HG02852 (cell line): Measurements from ENCODE around the gene UBE3C.

Experiments used
- ATAC-seq: cut with Tn5 transposase; IDR thresholded peaks from one replicate; pipeline ENCODE4 v1.9.1; 2021; ENCODE audit warnings: mild to moderate bottlenecking, moderate library complexity; ENCODE audit not compliant: unreplicated experiment

UBE3C gene

DNA sequence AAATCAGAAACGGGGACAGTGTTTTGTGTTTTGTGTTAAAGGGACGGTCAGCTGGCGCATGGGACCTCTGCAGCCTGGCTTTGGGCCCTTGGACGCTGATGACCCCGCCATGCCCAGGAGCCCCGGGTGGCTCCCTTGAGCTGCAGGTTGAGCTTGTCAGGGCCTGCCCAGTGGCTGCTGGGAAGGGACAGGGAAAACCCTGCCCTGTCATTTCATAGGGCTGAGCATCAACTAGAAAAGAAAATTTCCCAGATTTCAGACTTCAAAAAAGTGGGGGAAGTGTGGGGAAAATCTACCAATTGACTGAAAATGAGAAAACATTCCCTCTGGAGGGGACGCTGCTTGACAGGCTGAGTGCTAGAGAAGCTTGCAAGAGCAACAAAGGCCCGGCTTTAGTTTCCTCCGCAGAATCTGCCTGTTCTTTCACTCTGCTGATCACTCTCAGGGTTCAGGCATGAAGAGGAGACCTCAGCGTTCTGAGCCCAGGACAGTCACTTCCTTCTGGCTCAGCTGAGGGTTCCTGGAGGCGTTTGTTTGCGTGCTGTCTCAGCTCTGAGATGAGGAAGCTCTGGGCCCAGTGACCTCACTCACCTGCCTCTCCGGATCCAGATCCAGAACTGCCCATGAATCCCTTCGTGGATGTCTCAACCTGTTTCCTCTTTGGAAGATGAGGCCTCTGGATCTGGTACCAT lies 179.4 kb downstream of the UBE3C start:
- peak; percentile 90 for ATAC-seq
